Endothelial cell of umbilical vein (primary cell): Measurements from ENCODE around the gene PKD1. TPM values are rescaled to one million over a fixed set of nuclear protein-coding genes. Genes with fewer than 3 reads are reported as not detected.

Experiments
- BruUV-seq: library from RNA; stranded (reverse); fragments of 400-500 nt; replicated peaks from 2 replicates; lab custom pipeline; 2021; lab: Mats Ljungman, UMichigan
- CTCF ChIA-PET: fragments of 300-600, 350-600 bp; sonication (Branson Sonifier 250); formaldehyde crosslinking; loops from one replicate; lab custom pipeline; 2021; ENCODE audit warnings: antibody characterized with exemption, inconsistent platforms; lab: Charles Lee
- POLR2A ChIA-PET: fragments of 300-600, 350-600 bp; sonication (Branson Sonifier 250); formaldehyde crosslinking; loops from one replicate; lab custom pipeline; 2021; ENCODE audit warnings: antibody characterized with exemption, inconsistent platforms; lab: Charles Lee
- DNase-seq: peaks from one replicate; pipeline ENCODE4 v3.0.0-alpha.2; 2011; ENCODE audit warnings: low read depth, low spot score
- FAIRE-seq: peaks from 2 replicates; lab custom pipeline; 2011; peaks lifted over from hg19 to GRCh38; lab: Jason Lieb, UNC
- H2AFZ ChIP-seq: 2 replicates; pipeline ENCODE4 v1.6.0; 2012; ENCODE audit warnings: low read depth, low read length, control low read depth, inconsistent platforms
- H3K27ac ChIP-seq: 2 replicates; pipeline ENCODE4 v1.5.1; 2011; ENCODE audit warnings: low read depth, mild to moderate bottlenecking, control low read depth, low read length, moderate library complexity; ENCODE audit not compliant: insufficient read depth
- H3K27me3 ChIP-seq, 2 experiments: 2 replicates each; pipeline versions ENCODE4 v1.6.0 to v1.6.1; 2011; ENCODE audit warnings: low read length in 2 of 2, mixed read lengths in 1 of 2; ENCODE audit not compliant: control insufficient read depth in 2 of 2, insufficient read depth in 2 of 2
- H3K36me3 ChIP-seq, 2 experiments: 2 replicates in 1 of 2; 3 replicates in 1 of 2; pipeline ENCODE4 v1.5.1; 2011; ENCODE audit warnings: low read length in 2 of 2, mild to moderate bottlenecking in 1 of 2, moderate library complexity in 1 of 2; ENCODE audit not compliant: control insufficient read depth in 2 of 2, insufficient read depth in 2 of 2; ENCODE audit errors: extremely low read depth in 1 of 2
- H3K4me1 ChIP-seq: 3 replicates; pipeline ENCODE4 v1.5.1; 2011; ENCODE audit warnings: mild to moderate bottlenecking, low read length; ENCODE audit not compliant: control insufficient read depth, insufficient read depth; ENCODE audit errors: extremely low read depth
- H3K4me2 ChIP-seq: 2 replicates; pipeline ENCODE4 v1.6.1; 2011; ENCODE audit warnings: low read length, control low read depth, mixed read lengths; ENCODE audit not compliant: insufficient read depth
- H3K4me3 ChIP-seq, 3 experiments: fragments of 200-600 bp in 1 of 3; sonication (generic), shearing (Covaris generic) in 1 of 3; replicated peaks in 1 of 3; 2 replicates each; pipeline ENCODE4 v1.5.1; 2011 to 2016; ENCODE audit warnings: control low read depth in 3 of 3, low read length in 3 of 3, mild to moderate bottlenecking in 2 of 3, inconsistent platforms in 1 of 3, low read depth in 1 of 3, moderate library complexity in 1 of 3; ENCODE audit not compliant: insufficient read depth in 1 of 3
- H3K79me2 ChIP-seq: 2 replicates; pipeline ENCODE4 v1.6.0; 2012; ENCODE audit warnings: low read length, inconsistent platforms; ENCODE audit not compliant: control insufficient read depth, insufficient read depth
- H3K9ac ChIP-seq: replicated peaks from 2 replicates; pipeline ENCODE3; 2011; ENCODE audit warnings: low read length, control low read depth; ENCODE audit not compliant: insufficient read depth; ENCODE audit errors: extremely low read depth
- H3K9me1 ChIP-seq: replicated peaks from 3 replicates; pipeline ENCODE4 v1.6.0; 2011; ENCODE audit warnings: mild to moderate bottlenecking, low read length; ENCODE audit not compliant: control insufficient read depth, insufficient read depth; ENCODE audit errors: extremely low read depth
- H3K9me3 ChIP-seq: replicated peaks from 2 replicates; pipeline ENCODE4 v1.5.1; 2012; ENCODE audit warnings: low read length, inconsistent platforms; ENCODE audit not compliant: control insufficient read depth, insufficient read depth
- H4K20me1 ChIP-seq: replicated peaks from 2 replicates; pipeline ENCODE3; 2011; ENCODE audit warnings: mild to moderate bottlenecking, low read length; ENCODE audit not compliant: control insufficient read depth, insufficient read depth; ENCODE audit errors: extremely low read depth
- EZH2 ChIP-seq: IDR thresholded peaks from 2 replicates; pipeline ENCODE4 v1.6.1; 2012; ENCODE audit warnings: borderline replicate concordance, low read depth, mild to moderate bottlenecking, moderate library complexity, low read length, inconsistent platforms; ENCODE audit not compliant: severe bottlenecking
- FOS ChIP-seq: IDR thresholded peaks from 2 replicates; pipeline ENCODE4 v1.6.1; 2011; ENCODE audit warnings: mild to moderate bottlenecking, low read length, moderate library complexity, borderline replicate concordance; ENCODE audit not compliant: insufficient read depth
- GATA2 ChIP-seq: IDR thresholded peaks from 2 replicates; pipeline ENCODE4 v1.7.0; 2011; ENCODE audit warnings: low read depth, mild to moderate bottlenecking, moderate library complexity, mixed read lengths, low read length; ENCODE audit not compliant: insufficient read length, insufficient read depth
- JUN ChIP-seq: IDR thresholded peaks from 2 replicates; pipeline ENCODE4 v1.6.1; 2011; ENCODE audit warnings: borderline replicate concordance, low read depth; ENCODE audit not compliant: insufficient read length, insufficient read depth
- POLR2A ChIP-seq: IDR thresholded peaks from 2 replicates; pipeline ENCODE4 v1.6.1; 2012; ENCODE audit warnings: low read depth, mild to moderate bottlenecking, control low read depth, low read length
- dilution Hi-C: fragments of 300-500 bp; cut with MboI; formaldehyde crosslinking; loops from one replicate; pipeline ENCODE4 v1.15.0; 2019; ENCODE audit warnings: low sequenced_read_pairs; ENCODE audit not compliant: extremely low pct_ligation_motif_present
- intact Hi-C: fragments of 100-400 bp; cut with micrococcal nuclease; formaldehyde crosslinking; loops from one replicate; pipeline ENCODE4 v1.10.0; 2022
- polyA plus RNA-seq, 4 experiments: library from polyadenylated mRNA; depleted of rRNA in 3 of 4; stranded (reverse) in 3 of 4; unstranded in 1 of 4; fragments of >200 nt; gene quantifications; 2 replicates each; pipeline versions ENCODE4 v1.2.1 to v1.2.3, GENCODE V29; 2011 to 2012; ENCODE audit warnings: missing spikeins in 1 of 4
- total RNA-seq: library from RNA; stranded (reverse); gene quantifications from 2 replicates; pipeline ENCODE4 v1.2.3, GENCODE V29; 2021
- TF ChIP-seq, protein P1 (sequence below): IDR thresholded peaks from 2 replicates; pipeline ENCODE4 v1.6.1; 2011; ENCODE audit not compliant: insufficient read depth, insufficient read length
- TF ChIP-seq, protein P2 (sequence below), 2 donors: IDR thresholded peaks; 1 replicate in 1 of 2; 2 replicates in 1 of 2; pipeline ENCODE4 v1.5.1; 2011; ENCODE audit warnings: low read length in 2 of 2, mild to moderate bottlenecking in 2 of 2, moderate library complexity in 2 of 2, control low read depth in 1 of 2, inconsistent platforms in 1 of 2, low read depth in 1 of 2; ENCODE audit not compliant: insufficient read depth in 1 of 2; ENCODE audit errors: extremely low read depth in 1 of 2

The PKD1 gene
- total and polyA plus RNA-seq, 2 donors (not counting 3 experiments of a cell fraction or from before 2014, with no cell fraction given), result 52.5 to 102 TPM

DNA sequence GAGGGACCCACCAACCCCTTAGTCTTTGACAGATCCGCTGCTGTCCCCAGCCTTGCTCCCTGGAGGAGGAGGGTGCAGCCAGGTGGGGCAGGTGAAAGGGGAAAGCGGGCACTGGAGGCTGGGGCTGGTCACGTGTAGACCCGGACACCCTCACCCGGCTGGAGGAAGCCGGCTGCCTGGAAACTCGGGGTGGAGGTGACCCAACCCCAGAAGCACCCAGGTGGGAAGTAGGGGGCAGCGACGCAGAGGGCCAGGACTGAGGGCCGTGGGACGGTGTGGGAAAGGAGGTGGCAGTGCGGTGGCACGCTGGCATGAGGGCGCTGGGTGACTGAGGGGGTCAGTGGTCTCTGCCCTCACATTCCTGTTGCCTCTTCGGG is 22.6 kb upstream of the PKD1 start:
- no TSS peak for BruUV-seq
- POLR2A ChIA-PET, result no interaction called here

More for the DNA sequence above, 22.6 kb upstream of the PKD1 start:
- FAIRE-seq, result no peak
- CTCF ChIA-PET, result no interaction called here
- Histone ChIP-seq H3K27me3 (no peaks in the 10 kb centered on the region), H2AFZ (no peak overlapping the region), H3K9me1 (no peaks in the 10 kb centered on the region), H4K20me1 (no peaks in the 10 kb centered on the region), H3K36me3 (no peaks in the 10 kb centered on the region), H3K27ac (peak overlapping the region; percentile 88), H3K4me1 (peaks cover 33% of the 10 kb centered on the region), H3K9ac (peak overlapping the region; percentile 64), H3K4me3 (no peak overlapping the region), H3K4me2 (no peak overlapping the region), H3K79me2 (peaks cover 91% of the 10 kb centered on the region), H3K9me3 (no peaks in the 10 kb centered on the region)
- intact Hi-C loops, result no loop called here
- no peak for DNase-seq
- dilution Hi-C loops, result loop anchor here (25.0 kb wide), 1 partner anchor 121 kb away; the partner anchor contains the start of genes NHERF2, NTHL1 and TSC2
- TF ChIP-seq, protein P1, sequence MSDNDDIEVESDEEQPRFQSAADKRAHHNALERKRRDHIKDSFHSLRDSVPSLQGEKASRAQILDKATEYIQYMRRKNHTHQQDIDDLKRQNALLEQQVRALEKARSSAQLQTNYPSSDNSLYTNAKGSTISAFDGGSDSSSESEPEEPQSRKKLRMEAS, result no peak
- TF ChIP-seq GATA2, result no peak
- TF ChIP-seq POLR2A, result no peak
- TF ChIP-seq EZH2, result no peak
- TF ChIP-seq, protein P2, sequence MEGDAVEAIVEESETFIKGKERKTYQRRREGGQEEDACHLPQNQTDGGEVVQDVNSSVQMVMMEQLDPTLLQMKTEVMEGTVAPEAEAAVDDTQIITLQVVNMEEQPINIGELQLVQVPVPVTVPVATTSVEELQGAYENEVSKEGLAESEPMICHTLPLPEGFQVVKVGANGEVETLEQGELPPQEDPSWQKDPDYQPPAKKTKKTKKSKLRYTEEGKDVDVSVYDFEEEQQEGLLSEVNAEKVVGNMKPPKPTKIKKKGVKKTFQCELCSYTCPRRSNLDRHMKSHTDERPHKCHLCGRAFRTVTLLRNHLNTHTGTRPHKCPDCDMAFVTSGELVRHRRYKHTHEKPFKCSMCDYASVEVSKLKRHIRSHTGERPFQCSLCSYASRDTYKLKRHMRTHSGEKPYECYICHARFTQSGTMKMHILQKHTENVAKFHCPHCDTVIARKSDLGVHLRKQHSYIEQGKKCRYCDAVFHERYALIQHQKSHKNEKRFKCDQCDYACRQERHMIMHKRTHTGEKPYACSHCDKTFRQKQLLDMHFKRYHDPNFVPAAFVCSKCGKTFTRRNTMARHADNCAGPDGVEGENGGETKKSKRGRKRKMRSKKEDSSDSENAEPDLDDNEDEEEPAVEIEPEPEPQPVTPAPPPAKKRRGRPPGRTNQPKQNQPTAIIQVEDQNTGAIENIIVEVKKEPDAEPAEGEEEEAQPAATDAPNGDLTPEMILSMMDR (IDR thresholded peaks at IDR 0.05; ENCODE audit: extremely low read depth in 1 of 2, insufficient read depth in 1 of 2, low read depth in 1 of 2, low read length in 2 of 2), result no peak
- no peak for TF ChIP-seq FOS
- TF ChIP-seq JUN, result no peak
